Measurements from ENCODE around the gene TMEM50B. TPM values are rescaled to one million over a fixed set of nuclear protein-coding genes. Genes with fewer than 3 reads are reported as not detected.
"Not testable (repeated sequence)": the region's sequence is repeated elsewhere in the genome, so short reads cannot be mapped to it uniquely, and the experiment has no call there.

Gene TMEM50B
- total RNA-seq, 1 donor from 2014 or later, result 42.5 TPM

DNA sequence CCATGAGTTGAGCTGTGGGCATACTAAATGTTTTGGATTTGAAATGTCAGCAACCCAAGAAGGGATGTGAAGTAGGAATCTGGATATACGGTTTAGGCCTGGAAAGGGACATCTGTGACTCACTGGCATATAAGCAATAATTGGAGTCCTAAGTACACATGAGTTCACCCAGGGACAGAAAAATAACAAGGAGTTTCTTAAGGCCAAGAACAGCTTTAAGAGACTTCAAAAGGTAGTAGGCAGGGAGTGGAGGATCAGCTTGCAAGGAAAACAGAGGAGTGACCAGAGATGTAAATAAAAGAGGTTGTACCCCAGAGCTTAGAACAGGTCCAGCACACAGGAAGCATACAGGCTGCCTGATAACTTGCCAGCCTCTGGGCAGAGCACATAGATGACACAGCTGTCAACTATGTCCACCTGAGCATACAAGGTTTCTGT is 28.1 kb downstream of the TMEM50B start:
- DNase-seq (ENCODE audit: extremely low spot score in 2 of 2), result no peak
- no peak overlapping the region for H3K27ac ChIP-seq
- TF ChIP-seq POLR2A (IDR thresholded peaks at IDR 0.05) (no peak), POLR2AphosphoS5 (IDR thresholded peaks at IDR 0.05; ENCODE audit: insufficient read depth in 1 of 2, low read depth in 1 of 2) (no peak)
- TF ChIP-seq, protein P1, sequence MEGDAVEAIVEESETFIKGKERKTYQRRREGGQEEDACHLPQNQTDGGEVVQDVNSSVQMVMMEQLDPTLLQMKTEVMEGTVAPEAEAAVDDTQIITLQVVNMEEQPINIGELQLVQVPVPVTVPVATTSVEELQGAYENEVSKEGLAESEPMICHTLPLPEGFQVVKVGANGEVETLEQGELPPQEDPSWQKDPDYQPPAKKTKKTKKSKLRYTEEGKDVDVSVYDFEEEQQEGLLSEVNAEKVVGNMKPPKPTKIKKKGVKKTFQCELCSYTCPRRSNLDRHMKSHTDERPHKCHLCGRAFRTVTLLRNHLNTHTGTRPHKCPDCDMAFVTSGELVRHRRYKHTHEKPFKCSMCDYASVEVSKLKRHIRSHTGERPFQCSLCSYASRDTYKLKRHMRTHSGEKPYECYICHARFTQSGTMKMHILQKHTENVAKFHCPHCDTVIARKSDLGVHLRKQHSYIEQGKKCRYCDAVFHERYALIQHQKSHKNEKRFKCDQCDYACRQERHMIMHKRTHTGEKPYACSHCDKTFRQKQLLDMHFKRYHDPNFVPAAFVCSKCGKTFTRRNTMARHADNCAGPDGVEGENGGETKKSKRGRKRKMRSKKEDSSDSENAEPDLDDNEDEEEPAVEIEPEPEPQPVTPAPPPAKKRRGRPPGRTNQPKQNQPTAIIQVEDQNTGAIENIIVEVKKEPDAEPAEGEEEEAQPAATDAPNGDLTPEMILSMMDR (IDR thresholded peaks at IDR 0.05), result no peak
- H3K9me3 ChIP-seq, result no peaks in the 10 kb centered on the region
- H3K4me1 ChIP-seq, result no peaks in the 10 kb centered on the region
- no peaks in the 10 kb centered on the region for H3K27me3 ChIP-seq
- intact Hi-C loops (cut with DNase I), result no loop called here
- H3K4me3 ChIP-seq, result no peak overlapping the region
- peaks cover 0 to 21% of the 10 kb centered on the region in 2 donors for H3K36me3 ChIP-seq

- no peak for DNase-seq (ENCODE audit: extremely low spot score in 2 of 2)
- Histone ChIP-seq H3K4me3 (no peak overlapping the region), H3K27me3 (no peaks in the 10 kb centered on the region), H3K4me1 (no peaks in the 10 kb centered on the region), H3K27ac (no peak overlapping the region), H3K36me3 (peaks cover 0 to 5% of the 10 kb centered on the region in 2 donors), H3K9me3 (no peaks in the 10 kb centered on the region)
- TF ChIP-seq, protein P1 (IDR thresholded peaks at IDR 0.05), result no peak
- intact Hi-C loops (cut with DNase I), result loop anchor here (10.0 kb wide), 2 partner anchors 95 to 245 kb away; no protein-coding TSS in a partner anchor
Observed at GRCh38 chr21:33449616-33450015, 30.2 kb downstream of the TMEM50B start.

DNA sequence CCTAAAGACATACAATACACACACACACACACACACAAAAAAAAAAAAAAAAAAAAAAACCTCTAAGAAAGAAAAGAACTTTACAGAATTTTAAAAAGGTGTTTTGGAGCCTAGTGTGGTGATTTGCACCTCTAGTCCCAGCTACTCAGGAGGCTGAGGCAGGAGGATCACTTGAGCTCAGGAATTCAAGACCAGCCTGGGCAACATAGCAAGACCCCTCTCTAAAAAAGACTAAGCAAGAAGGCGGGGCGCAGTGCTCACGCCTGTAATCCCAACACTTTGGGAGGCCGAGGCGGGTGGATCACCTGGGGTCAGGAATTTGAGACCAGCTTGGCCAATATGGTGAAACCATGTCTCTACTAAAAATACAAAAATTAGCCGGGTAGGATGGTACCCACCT is 33.2 kb downstream of the TMEM50B start:
- intact Hi-C loops (cut with DNase I), result loop anchor here (10.0 kb wide), 2 partner anchors 92 to 242 kb away; no protein-coding TSS in a partner anchor
- not testable (repeated sequence) for H3K4me3 ChIP-seq; H3K27ac ChIP-seq; H3K27me3 ChIP-seq; DNase-seq (ENCODE audit: extremely low spot score in 2 of 2); H3K9me3 ChIP-seq; H3K36me3 ChIP-seq
- peaks cover 14% of the 10 kb centered on the region for H3K4me1 ChIP-seq

DNA sequence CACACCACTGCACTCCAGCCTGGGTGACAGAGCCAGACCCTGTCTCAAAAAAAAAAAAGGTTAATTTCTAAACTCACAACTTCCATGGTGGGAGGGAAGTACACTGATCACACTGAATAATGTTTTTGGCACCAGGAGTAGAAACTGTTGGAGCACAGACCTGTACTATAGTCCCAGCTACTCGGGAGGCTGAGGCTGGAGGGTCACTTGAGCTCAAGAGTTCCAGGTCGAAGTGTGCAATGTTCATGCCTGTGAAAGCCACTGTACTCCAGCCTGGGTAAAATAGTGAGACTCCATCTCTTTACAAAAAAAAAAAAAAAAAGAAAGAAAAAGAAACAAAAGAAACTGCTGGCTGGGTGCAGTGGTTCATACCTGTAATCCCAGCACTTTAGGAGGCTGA is 35.3 kb downstream of the TMEM50B start:
- Histone ChIP-seq H3K27ac (no peak overlapping the region), H3K4me1 (peaks cover 18% of the 10 kb centered on the region), H3K36me3 (no peaks in the 10 kb centered on the region), H3K27me3 (no peaks in the 10 kb centered on the region), H3K9me3 (no peaks in the 10 kb centered on the region), H3K4me3 (no peak overlapping the region)
- no peak for DNase-seq (ENCODE audit: extremely low spot score in 2 of 2)
- no peak for TF ChIP-seq POLR2A (IDR thresholded peaks at IDR 0.05)
- intact Hi-C loops (cut with DNase I), result loop anchor here (10.0 kb wide), 2 partner anchors 90 to 240 kb away; no protein-coding TSS in a partner anchor

GRCh38 chr21:33443194-33443593 is 36.6 kb downstream of the TMEM50B start:
- H3K9me3 ChIP-seq, result no peaks in the 10 kb centered on the region
- TF ChIP-seq POLR2AphosphoS5 (IDR thresholded peaks at IDR 0.05; ENCODE audit: insufficient read depth in 1 of 2, low read depth in 1 of 2) (no peak), POLR2A (IDR thresholded peaks at IDR 0.05) (no peak)
- TF ChIP-seq, protein P1 (IDR thresholded peaks at IDR 0.05), result no peak
- H3K27ac ChIP-seq, result no peak overlapping the region
- no peak for DNase-seq (ENCODE audit: extremely low spot score in 2 of 2)
- peaks cover 0 to 9% of the 10 kb centered on the region in 2 donors for H3K36me3 ChIP-seq
- H3K4me1 ChIP-seq, result peaks cover 18% of the 10 kb centered on the region
- H3K27me3 ChIP-seq, result no peaks in the 10 kb centered on the region
- no peak overlapping the region for H3K4me3 ChIP-seq
- intact Hi-C loops (cut with DNase I), result loop anchor here (10.0 kb wide), 2 partner anchors 88 to 238 kb away; no protein-coding TSS in a partner anchor

DNA sequence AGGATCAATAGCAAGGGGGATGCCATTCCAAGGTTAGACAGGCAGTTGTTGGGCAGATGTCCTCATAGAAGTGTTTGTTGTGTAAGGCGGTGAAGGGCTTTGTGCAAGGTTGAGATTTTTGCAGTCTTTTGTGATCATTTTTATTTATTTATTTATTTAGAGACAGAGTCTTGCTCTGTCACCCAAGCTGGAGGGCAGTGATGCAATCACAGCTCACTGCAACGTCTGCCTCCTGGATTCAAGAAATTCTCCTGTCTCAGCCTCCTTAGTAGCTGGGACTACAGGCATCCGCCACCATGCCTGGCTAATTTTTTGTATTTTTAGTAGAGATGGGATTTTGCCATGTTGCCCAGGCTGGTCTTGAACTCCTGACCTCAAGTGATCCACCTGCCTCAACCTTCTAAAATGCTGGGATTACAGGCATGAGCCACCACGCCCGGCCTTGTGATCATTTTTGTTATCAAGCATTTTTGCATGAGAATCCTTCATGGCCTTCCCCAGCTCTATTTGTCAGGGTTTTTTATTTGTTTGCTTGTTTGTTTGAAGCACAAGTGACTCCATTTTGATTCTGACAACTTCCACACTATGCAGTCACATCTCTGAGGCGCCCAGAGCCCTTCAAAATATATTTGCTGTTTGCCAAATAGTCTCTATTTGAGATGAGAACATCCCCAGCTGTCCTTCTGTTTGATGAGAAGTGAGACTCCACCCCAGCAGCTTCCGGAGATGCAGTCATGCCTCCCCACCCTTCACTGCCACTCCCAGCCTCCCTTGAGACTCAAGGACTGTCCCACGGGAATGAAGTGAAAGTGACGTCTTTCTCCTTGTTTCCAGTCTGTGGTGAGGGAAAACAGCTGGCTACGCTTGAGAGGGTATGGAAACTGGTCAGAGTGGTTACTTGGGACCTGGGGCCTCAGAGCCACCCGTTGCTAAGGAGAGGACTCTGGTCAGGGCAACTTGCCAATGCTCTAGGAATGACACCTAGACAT is 38.0 kb downstream of the TMEM50B start:
- Histone ChIP-seq H3K27ac (peak overlapping the region; percentile 60), H3K4me3 (no peak overlapping the region), H3K36me3 (peaks cover 0 to 23% of the 10 kb centered on the region in 2 donors), H3K27me3 (no peaks in the 10 kb centered on the region), H3K9me3 (no peaks in the 10 kb centered on the region), H3K4me1 (peaks cover 18% of the 10 kb centered on the region)
- intact Hi-C loops (cut with DNase I), result loop anchor here (10.0 kb wide), 2 partner anchors 87 to 237 kb away; no protein-coding TSS in a partner anchor
- no peak for DNase-seq (ENCODE audit: extremely low spot score in 2 of 2)
- TF ChIP-seq, protein P1 (IDR thresholded peaks at IDR 0.05), result no peak
- no peak for TF ChIP-seq POLR2A (IDR thresholded peaks at IDR 0.05)
- no peak for TF ChIP-seq POLR2AphosphoS5 (IDR thresholded peaks at IDR 0.05; ENCODE audit: insufficient read depth in 1 of 2, low read depth in 1 of 2)

Data from vagina (tissue), 2 donors.